ENCODE measurements around the gene TPP1. TPM values are rescaled to one million over a fixed set of nuclear protein-coding genes. Genes with fewer than 3 reads are reported as not detected.

The TPP1 gene
- total and polyA plus RNA-seq, 2 of the 13 experiments (the other 11 are each of a cell fraction or from before 2014, with no cell fraction given): 13.9 to 74.6 TPM

DNA sequence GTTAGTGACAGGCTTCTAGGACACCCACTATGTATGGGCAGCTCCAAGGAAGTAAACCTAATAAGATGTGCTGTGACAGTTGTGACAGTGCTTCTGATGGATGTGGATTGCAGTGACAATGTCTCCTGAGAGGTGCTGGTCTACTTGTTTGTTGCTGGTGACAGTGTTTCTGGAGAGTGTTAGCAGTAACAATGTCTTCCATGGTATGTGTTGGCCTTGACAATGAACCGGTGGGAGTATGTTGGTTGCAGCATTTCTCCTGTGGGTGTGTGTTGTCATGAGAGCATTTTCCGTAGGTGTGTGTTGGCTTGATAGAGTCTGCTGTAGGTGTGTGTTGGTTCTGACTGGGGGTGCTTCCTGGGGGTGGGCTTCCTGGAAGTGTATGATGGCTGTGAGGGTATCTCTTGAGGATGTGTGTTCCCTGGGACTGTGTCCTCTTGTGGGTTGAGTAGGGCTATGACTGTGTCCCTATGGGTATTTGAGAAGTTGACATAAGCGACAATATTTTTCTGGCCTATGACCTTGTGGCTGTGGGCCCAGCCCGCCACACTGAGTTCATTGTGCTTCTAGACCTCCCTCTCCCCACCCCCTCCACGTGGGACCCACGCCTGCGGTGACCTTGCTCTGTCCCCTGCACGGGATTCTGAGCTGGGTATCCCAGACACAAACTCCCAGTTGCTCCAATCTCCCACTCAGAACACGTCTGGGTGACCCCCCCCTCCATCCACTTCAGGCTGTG, 35.2 kb upstream of the TPP1 start (continued):
- TF ChIP-seq, protein P1, sequence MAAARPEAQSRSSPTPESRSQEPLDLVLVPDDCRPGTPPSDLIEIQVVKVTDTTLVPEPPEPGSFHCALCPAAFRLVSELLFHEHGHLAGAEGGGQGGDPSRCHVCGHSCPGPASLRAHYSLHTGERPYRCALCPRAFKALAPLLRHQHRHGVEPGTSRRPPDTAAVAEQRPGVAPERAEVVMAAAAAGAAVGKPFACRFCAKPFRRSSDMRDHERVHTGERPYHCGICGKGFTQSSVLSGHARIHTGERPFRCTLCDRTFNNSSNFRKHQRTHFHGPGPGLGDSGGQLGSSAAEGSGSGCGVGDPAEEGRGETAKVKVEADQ (CRISPR knock-in tag; IDR thresholded peaks at IDR 0.05; ENCODE audit: borderline replicate concordance): no peak
- peak; percentile 27; the same call in 1 of the 2 replicates for TF ChIP-seq SOX5 (CRISPR knock-in tag; IDR thresholded peaks at IDR 0.05; ENCODE audit: borderline replicate concordance)
- TF ChIP-seq, protein P2, sequence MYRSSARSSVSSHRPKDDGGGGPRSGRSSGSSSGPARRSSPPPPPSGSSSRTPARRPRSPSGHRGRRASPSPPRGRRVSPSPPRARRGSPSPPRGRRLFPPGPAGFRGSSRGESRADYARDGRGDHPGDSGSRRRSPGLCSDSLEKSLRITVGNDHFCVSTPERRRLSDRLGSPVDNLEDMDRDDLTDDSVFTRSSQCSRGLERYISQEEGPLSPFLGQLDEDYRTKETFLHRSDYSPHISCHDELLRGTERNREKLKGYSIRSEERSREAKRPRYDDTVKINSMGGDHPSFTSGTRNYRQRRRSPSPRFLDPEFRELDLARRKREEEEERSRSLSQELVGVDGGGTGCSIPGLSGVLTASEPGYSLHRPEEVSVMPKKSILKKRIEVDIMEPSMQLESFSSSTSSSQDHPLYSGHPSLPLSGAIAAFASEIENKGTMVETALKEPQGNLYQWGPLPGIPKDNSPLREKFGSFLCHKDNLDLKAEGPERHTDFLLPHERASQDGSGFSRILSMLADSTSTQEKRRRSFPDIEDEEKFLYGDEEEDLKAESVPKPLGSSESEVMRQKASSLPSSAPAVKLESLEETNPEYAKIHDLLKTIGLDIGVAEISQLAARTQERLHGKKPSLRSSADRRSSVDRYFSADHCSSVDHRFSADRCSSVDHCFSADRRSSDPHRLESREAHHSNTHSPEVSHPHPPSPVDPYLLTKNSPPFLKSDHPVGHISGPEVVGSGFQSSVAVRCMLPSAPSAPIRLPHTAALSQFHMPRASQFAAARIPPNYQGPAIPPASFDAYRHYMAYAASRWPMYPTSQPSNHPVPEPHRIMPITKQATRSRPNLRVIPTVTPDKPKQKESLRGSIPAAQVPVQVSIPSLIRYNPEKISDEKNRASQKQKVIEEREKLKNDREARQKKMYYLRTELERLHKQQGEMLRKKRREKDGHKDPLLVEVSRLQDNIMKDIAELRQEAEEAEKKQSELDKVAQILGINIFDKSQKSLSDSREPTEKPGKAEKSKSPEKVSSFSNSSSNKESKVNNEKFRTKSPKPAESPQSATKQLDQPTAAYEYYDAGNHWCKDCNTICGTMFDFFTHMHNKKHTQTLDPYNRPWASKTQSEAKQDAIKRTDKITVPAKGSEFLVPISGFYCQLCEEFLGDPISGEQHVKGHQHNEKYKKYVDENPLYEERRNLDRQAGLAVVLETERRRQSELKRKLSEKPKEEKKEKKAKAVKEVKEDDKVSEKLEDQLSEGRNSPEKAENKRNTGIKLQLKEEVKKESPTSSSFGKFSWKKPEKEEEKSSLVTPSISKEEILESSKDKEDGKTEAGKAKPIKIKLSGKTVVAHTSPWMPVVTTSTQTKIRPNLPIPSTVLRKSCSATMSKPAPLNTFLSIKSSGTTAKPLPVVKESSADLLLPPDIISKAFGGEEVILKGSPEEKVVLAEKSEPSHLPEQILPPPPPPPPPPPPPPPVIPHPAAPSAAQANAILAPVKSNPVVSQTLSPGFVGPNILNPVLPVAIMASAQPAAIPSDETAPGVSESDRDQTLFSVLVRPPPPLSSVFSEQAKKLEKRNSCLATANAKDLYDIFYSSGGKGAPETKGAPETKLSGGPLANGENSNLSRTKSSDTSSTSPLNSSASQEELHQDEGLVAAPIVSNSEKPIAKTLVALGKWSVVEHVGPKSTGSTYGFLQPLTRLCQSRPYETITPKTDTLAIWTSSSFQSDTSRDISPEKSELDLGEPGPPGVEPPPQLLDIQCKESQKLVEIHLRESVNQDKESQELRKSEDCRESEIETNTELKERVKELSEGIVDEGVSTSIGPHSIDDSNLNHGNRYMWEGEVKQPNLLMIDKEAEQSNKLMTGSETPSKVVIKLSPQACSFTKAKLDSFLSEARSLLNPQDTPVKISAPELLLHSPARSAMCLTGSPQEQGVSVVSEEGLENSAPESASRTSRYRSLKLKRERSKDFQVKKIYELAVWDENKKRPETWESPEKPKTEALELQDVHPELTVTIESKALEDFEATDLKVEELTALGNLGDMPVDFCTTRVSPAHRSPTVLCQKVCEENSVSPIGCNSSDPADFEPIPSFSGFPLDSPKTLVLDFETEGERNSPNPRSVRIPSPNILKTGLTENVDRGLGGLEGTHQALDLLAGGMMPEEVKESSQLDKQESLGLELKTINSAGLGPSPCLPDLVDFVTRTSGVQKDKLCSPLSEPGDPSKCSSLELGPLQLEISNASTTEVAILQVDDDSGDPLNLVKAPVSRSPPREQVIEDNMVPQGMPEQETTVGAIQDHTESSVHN (CRISPR knock-in tag; IDR thresholded peaks at IDR 0.05): no peak
- peak; percentile 72 for TF ChIP-seq RARA (CRISPR knock-in tag; IDR thresholded peaks at IDR 0.05)
- peak; percentile 66; the same call in 1 of the 2 replicates for TF ChIP-seq RXRA (CRISPR knock-in tag; IDR thresholded peaks at IDR 0.05)
- TF ChIP-seq ZNF160 (CRISPR knock-in tag; IDR thresholded peaks at IDR 0.05): no peak
- TF ChIP-seq RNF2 (conservative IDR thresholded peaks at IDR 0.05; ENCODE audit: low read depth): no peak
- TF ChIP-seq, protein P3, sequence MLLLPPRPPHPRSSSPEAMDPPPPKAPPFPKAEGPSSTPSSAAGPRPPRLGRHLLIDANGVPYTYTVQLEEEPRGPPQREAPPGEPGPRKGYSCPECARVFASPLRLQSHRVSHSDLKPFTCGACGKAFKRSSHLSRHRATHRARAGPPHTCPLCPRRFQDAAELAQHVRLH (CRISPR knock-in tag; IDR thresholded peaks at IDR 0.05; ENCODE audit: borderline replicate concordance, low read depth): no peak
- TF ChIP-seq, protein P4, sequence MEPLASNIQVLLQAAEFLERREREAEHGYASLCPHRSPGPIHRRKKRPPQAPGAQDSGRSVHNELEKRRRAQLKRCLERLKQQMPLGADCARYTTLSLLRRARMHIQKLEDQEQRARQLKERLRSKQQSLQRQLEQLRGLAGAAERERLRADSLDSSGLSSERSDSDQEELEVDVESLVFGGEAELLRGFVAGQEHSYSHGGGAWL (CRISPR knock-in tag; IDR thresholded peaks at IDR 0.05): no peak
- no peak for TF ChIP-seq HOXA3 (CRISPR knock-in tag; IDR thresholded peaks at IDR 0.05)
- TF ChIP-seq ZNF7 (CRISPR knock-in tag; IDR thresholded peaks at IDR 0.05): no peak
- TF ChIP-seq, protein P5, sequence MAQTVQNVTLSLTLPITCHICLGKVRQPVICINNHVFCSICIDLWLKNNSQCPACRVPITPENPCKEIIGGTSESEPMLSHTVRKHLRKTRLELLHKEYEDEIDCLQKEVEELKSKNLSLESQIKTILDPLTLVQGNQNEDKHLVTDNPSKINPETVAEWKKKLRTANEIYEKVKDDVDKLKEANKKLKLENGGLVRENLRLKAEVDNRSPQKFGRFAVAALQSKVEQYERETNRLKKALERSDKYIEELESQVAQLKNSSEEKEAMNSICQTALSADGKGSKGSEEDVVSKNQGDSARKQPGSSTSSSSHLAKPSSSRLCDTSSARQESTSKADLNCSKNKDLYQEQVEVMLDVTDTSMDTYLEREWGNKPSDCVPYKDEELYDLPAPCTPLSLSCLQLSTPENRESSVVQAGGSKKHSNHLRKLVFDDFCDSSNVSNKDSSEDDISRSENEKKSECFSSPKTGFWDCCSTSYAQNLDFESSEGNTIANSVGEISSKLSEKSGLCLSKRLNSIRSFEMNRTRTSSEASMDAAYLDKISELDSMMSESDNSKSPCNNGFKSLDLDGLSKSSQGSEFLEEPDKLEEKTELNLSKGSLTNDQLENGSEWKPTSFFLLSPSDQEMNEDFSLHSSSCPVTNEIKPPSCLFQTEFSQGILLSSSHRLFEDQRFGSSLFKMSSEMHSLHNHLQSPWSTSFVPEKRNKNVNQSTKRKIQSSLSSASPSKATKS (CRISPR knock-in tag; IDR thresholded peaks at IDR 0.05): no peak
- no peak for TF ChIP-seq ZNF343 (CRISPR knock-in tag; IDR thresholded peaks at IDR 0.05)
- TF ChIP-seq ADNP (CRISPR knock-in tag; IDR thresholded peaks at IDR 0.05): no peak
- TF ChIP-seq ARID2 (CRISPR knock-in tag; IDR thresholded peaks at IDR 0.05; ENCODE audit: borderline replicate concordance): no peak
- peak; percentile 56; the same call in 1 of the 2 replicates for TF ChIP-seq RXRB (CRISPR knock-in tag; IDR thresholded peaks at IDR 0.05; ENCODE audit: borderline replicate concordance)
- no peak for TF ChIP-seq SNAI1 (CRISPR knock-in tag; IDR thresholded peaks at IDR 0.05; ENCODE audit: borderline replicate concordance)
- TF ChIP-seq KAT2B (IDR thresholded peaks at IDR 0.05; ENCODE audit: borderline replicate concordance, low read depth, low read length): no peak
- peak; percentile 45; the same call in 1 of the 2 replicates for TF ChIP-seq GATAD2A (CRISPR knock-in tag; IDR thresholded peaks at IDR 0.05)

Data from HepG2 (cell line).